ENCODE measurements around the gene SRGAP1. TPM values are rescaled to one million over a fixed set of nuclear protein-coding genes. Genes with fewer than 3 reads are reported as not detected.
A peak's percentile ranks its signal among the peaks of the same experiment; 100 is the strongest.

SRGAP1 gene
- total and polyA plus RNA-seq, 2 of the 13 experiments (the other 11 are each of a cell fraction or from before 2014, with no cell fraction given): 1.6 to 3.4 TPM

DNA sequence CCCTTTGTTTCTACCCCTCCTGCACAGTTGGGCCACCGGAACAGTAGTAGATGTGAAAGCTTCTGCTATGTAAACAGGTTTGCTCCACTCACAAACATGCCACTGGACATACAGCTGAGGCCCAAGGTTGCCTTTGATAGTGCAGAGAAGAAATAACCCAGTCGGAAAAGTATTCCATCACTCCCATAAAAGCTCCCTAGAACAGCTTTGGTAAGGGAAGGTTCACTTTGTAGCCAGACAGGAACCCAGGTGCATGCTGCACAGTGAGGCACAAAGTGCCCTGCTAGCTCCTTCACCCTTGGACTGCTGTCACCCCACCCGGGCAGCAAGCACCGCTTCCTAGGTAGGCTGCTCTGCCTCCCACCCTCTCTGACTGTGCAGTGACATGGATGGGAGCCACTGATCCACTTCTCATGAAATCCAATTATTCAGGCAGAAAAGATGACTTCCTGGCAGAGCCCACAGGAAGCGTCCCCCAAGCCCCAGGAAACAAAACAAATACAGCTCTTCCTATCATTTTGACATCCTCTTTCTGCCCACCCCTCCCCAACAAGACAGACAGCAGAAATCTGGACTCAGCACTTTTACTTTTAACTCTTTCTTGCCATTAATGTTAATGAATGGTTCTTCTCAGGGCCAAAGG lies 100.2 kb downstream of the SRGAP1 start (continued):
- TF ChIP-seq CBX5 (CRISPR knock-in tag; IDR thresholded peaks at IDR 0.05; ENCODE audit: borderline replicate concordance) (no peak), TSC22D2 (CRISPR knock-in tag; IDR thresholded peaks at IDR 0.05; ENCODE audit: borderline replicate concordance) (no peak), ZFP90 (CRISPR knock-in tag; IDR thresholded peaks at IDR 0.05; ENCODE audit: borderline replicate concordance) (no peak; the same call in 1 of the 2 replicates), ZNF292 (CRISPR knock-in tag; IDR thresholded peaks at IDR 0.05; ENCODE audit: borderline replicate concordance, low read depth) (peak; percentile 86), BRD4 (CRISPR knock-in tag; IDR thresholded peaks at IDR 0.05) (no peak), NFIB (CRISPR knock-in tag; IDR thresholded peaks at IDR 0.05; ENCODE audit: borderline replicate concordance) (no peak), NFIC (IDR thresholded peaks at IDR 0.05; ENCODE audit: low read length) (0 out of 2 replicates have a peak, but pooled peaks have one; percentile 19), ZNF766 (CRISPR knock-in tag; IDR thresholded peaks at IDR 0.05; ENCODE audit: borderline replicate concordance) (no peak), RBM39 (IDR thresholded peaks at IDR 0.05; ENCODE audit: low read depth, low read length, poor library complexity, severe bottlenecking) (no peak), IRX3 (CRISPR knock-in tag; IDR thresholded peaks at IDR 0.05; ENCODE audit: borderline replicate concordance, low read depth) (no peak), MAFF (IDR thresholded peaks at IDR 0.05; ENCODE audit: low read depth, low read length) (peak; percentile 67; the same call in 1 of the 2 replicates), TCF7L2 (IDR thresholded peaks at IDR 0.05; ENCODE audit: low read depth, low read length) (no peak), ASH2L (IDR thresholded peaks at IDR 0.05; ENCODE audit: insufficient read length, low read depth, low read length) (peak; percentile 33), FOXK1 (CRISPR knock-in tag; IDR thresholded peaks at IDR 0.05; ENCODE audit: borderline replicate concordance, low read depth) (peak; percentile 25; the same call in 1 of the 2 replicates), HNRNPK (IDR thresholded peaks at IDR 0.05; ENCODE audit: low read depth, low read length, poor library complexity, severe bottlenecking) (no peak), AHR (CRISPR knock-in tag; IDR thresholded peaks at IDR 0.05) (no peak), ISX (CRISPR knock-in tag; conservative IDR thresholded peaks at IDR 0.05) (no peak), MAF1 (CRISPR knock-in tag; IDR thresholded peaks at IDR 0.05; ENCODE audit: borderline replicate concordance) (no peak), SRF (IDR thresholded peaks at IDR 0.05; ENCODE audit: low read depth, low read length) (no peak), FOXA1 (IDR thresholded peaks at IDR 0.05) (no peak), FOXA1 (CRISPR knock-in tag; IDR thresholded peaks at IDR 0.05) (peak; percentile 89), SRSF4 (IDR thresholded peaks at IDR 0.05; ENCODE audit: low read depth, low read length, poor library complexity, severe bottlenecking) (no peak), GTF2F1 (IDR thresholded peaks at IDR 0.05; ENCODE audit: low read length) (no peak), PAX8 (CRISPR knock-in tag; IDR thresholded peaks at IDR 0.05; ENCODE audit: borderline replicate concordance) (no peak)
- TF ChIP-seq, protein P1, sequence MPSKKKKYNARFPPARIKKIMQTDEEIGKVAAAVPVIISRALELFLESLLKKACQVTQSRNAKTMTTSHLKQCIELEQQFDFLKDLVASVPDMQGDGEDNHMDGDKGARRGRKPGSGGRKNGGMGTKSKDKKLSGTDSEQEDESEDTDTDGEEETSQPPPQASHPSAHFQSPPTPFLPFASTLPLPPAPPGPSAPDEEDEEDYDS (CRISPR knock-in tag; IDR thresholded peaks at IDR 0.05): no peak
- TF ChIP-seq, protein P2, sequence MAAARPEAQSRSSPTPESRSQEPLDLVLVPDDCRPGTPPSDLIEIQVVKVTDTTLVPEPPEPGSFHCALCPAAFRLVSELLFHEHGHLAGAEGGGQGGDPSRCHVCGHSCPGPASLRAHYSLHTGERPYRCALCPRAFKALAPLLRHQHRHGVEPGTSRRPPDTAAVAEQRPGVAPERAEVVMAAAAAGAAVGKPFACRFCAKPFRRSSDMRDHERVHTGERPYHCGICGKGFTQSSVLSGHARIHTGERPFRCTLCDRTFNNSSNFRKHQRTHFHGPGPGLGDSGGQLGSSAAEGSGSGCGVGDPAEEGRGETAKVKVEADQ (CRISPR knock-in tag; IDR thresholded peaks at IDR 0.05; ENCODE audit: borderline replicate concordance): no peak
- TF ChIP-seq, protein P3, sequence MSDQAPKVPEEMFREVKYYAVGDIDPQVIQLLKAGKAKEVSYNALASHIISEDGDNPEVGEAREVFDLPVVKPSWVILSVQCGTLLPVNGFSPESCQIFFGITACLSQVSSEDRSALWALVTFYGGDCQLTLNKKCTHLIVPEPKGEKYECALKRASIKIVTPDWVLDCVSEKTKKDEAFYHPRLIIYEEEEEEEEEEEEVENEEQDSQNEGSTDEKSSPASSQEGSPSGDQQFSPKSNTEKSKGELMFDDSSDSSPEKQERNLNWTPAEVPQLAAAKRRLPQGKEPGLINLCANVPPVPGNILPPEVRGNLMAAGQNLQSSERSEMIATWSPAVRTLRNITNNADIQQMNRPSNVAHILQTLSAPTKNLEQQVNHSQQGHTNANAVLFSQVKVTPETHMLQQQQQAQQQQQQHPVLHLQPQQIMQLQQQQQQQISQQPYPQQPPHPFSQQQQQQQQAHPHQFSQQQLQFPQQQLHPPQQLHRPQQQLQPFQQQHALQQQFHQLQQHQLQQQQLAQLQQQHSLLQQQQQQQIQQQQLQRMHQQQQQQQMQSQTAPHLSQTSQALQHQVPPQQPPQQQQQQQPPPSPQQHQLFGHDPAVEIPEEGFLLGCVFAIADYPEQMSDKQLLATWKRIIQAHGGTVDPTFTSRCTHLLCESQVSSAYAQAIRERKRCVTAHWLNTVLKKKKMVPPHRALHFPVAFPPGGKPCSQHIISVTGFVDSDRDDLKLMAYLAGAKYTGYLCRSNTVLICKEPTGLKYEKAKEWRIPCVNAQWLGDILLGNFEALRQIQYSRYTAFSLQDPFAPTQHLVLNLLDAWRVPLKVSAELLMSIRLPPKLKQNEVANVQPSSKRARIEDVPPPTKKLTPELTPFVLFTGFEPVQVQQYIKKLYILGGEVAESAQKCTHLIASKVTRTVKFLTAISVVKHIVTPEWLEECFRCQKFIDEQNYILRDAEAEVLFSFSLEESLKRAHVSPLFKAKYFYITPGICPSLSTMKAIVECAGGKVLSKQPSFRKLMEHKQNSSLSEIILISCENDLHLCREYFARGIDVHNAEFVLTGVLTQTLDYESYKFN (CRISPR knock-in tag; conservative IDR thresholded peaks at IDR 0.05): peak; percentile 67
